ENCODE results near the gene IGF1R. TPM values are rescaled to one million over a fixed set of nuclear protein-coding genes. Genes with fewer than 3 reads are reported as not detected.

Gene IGF1R
- total RNA-seq, 1 experiment from 2014 or later = 16.3 TPM

GRCh38 chr15:98699591-98700424 lies 51.5 kb downstream of the IGF1R start:
- no peak overlapping the region for H2AFZ ChIP-seq (ENCODE audit: low read depth, low read length, poor library complexity, severe bottlenecking)
- ChIA-PET CTCF (no interaction called here), POLR2A (no interaction called here), RAD21 (ENCODE audit: low non-redundant PET in 1 of 2, low total read pairs in 2 of 2, uncharacterized antibody in 2 of 2, unreplicated experiment in 2 of 2) (no interaction called here)
- no peaks in the 10 kb centered on the region for H3K9me3 ChIP-seq (ENCODE audit: control insufficient read depth in 1 of 2, insufficient read depth in 1 of 2, low read depth in 1 of 2, low read length in 2 of 2)
- DNase-seq (ENCODE audit: low read depth, low spot score) (no peak), ATAC-seq (no peak)
- no TSS peak for BruUV-seq (replicated peaks)
- intact Hi-C loops (cut with micrococcal nuclease) = no loop called here
- no peaks in the 10 kb centered on the region for H4K20me1 ChIP-seq (ENCODE audit: insufficient read depth)
- no peaks in the 10 kb centered on the region for H3K4me1 ChIP-seq (ENCODE audit: control insufficient read depth in 1 of 2, insufficient read depth in 2 of 2, low read length in 2 of 2)
- TF ChIP-seq POLR2AphosphoS5 (IDR thresholded peaks at IDR 0.05; ENCODE audit: low read depth, low read length) (no peak), YY1 (IDR thresholded peaks at IDR 0.05; ENCODE audit: extremely low read depth, insufficient replicate concordance, low read depth, low read length) (no peak), SRF (IDR thresholded peaks at IDR 0.05; ENCODE audit: low read depth) (no peak), ELF1 (IDR thresholded peaks at IDR 0.05; ENCODE audit: borderline replicate concordance, low read depth) (no peak), MAX (IDR thresholded peaks at IDR 0.05) (no peak), JUND (IDR thresholded peaks at IDR 0.05) (no peak), EZH2 (IDR thresholded peaks at IDR 0.05) (no peak), ZNF274 (IDR thresholded peaks at IDR 0.05; ENCODE audit: low read depth, low read length) (no peak), TCF7L2 (IDR thresholded peaks at IDR 0.05; ENCODE audit: borderline replicate concordance, extremely low read depth, insufficient read depth, insufficient read length) (no peak), CBX3 (IDR thresholded peaks at IDR 0.05; ENCODE audit: low read depth) (no peak), FOSL1 (IDR thresholded peaks at IDR 0.05; ENCODE audit: low read depth) (no peak), ZFX (IDR thresholded peaks at IDR 0.05) (no peak), POLR2A (IDR thresholded peaks at IDR 0.05; ENCODE audit: borderline replicate concordance, extremely low read depth, insufficient read depth, insufficient read length) (no peak), CEBPB (IDR thresholded peaks at IDR 0.05; ENCODE audit: low read depth) (no peak), RAD21 (IDR thresholded peaks at IDR 0.05; ENCODE audit: low read depth) (no peak)
- H3K4me2 ChIP-seq (ENCODE audit: low read length) = no peak overlapping the region
- H3K27me3 ChIP-seq (ENCODE audit: insufficient read depth, low read length) = no peaks in the 10 kb centered on the region
- no peaks in the 10 kb centered on the region for H3K79me2 ChIP-seq (ENCODE audit: insufficient read depth, low read length)
- H3K36me3 ChIP-seq (ENCODE audit: control insufficient read depth in 1 of 2, insufficient read depth in 2 of 2, low read length in 2 of 2) = no peaks in the 10 kb centered on the region
- no peak overlapping the region for H3K4me3 ChIP-seq (replicated peaks in 1 of 2; ENCODE audit: low read depth in 1 of 2, low read length in 2 of 2)
- no peaks in the 10 kb centered on the region for H3K9me2 ChIP-seq (ENCODE audit: insufficient read depth)
- H3K27ac ChIP-seq (ENCODE audit: low read depth, low read length) = no peak overlapping the region
- H3K9ac ChIP-seq (ENCODE audit: low read length) = no peak overlapping the region
